Activated CD4-positive, alpha-beta T cell treated with anti-CD3 and anti-CD28 coated beads for 48 hours (primary cell): ENCODE data around the gene SHH.

Experiments
- DNase-seq: peaks from one replicate; pipeline ENCODE4 v3.0.0-alpha.2; 2020

Gene SHH

GRCh38 chr7:155790666-155791065, 21.6 kb downstream of the SHH start:
- DNase-seq = no peak

GRCh38 chr7:155789001-155789725, 23.1 kb downstream of the SHH start:
- DNase-seq = no peak

DNA sequence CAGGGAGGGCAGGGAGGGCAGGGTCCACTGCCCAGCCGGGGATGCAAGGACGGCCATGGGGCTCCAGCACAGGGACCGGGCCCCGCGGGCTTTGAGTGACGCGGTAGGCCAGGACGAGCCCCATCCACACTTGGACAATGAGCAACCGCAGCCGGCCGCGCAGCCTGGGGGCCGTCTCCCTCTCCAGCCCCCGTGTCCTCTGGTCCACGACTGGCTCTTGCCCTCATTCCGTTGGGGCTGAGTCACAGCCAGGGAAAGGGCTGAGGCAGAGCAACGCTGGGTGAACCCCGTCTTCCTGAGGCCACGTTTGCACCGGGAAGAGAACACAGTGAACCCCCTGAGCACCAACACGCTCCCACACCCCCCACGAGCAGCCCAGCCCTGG, 23.7 kb downstream of the SHH start:
- no peak for DNase-seq

DNA sequence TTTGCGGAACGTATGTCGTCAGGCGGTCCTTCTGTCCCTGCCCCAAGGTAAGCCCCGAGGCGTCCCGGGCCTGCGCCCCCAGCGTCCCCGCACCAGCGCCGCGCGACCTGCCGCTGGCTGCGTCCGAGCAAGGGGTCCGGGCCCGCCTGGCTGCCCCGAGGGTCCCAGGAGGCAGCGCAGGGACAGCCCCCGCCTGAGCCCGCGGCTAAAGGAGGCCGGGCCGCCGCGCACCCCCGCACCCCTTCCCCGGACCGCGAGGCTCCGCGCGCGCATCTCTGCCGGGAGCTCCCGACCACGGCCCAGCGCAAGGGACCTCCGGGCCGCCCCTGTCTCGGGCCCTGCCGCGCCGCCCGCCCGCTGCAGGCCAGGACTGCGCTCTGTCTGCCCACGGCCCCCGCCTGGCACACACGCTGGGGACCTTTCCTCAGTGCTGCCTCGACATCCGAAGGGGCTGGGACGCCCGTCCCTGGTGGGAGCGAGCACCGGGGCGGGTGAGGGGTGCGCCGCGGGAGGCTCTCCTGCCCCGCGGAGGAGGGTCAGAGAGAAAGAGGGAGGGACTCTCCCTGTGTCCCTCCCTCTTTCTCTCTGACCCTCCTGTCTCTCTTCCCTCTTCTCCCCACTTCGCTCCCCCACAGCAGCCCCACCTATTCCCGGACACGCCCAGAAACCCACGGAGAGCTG, 25.0 kb downstream of the SHH start:
- no peak for DNase-seq

GRCh38 chr7:155786491-155786890, 25.8 kb downstream of the SHH start:
- DNase-seq = no peak

GRCh38 chr7:155785536-155785935, 26.7 kb downstream of the SHH start:
- no peak for DNase-seq

GRCh38 chr7:155782466-155782865, 29.8 kb downstream of the SHH start:
- DNase-seq = no peak

DNA sequence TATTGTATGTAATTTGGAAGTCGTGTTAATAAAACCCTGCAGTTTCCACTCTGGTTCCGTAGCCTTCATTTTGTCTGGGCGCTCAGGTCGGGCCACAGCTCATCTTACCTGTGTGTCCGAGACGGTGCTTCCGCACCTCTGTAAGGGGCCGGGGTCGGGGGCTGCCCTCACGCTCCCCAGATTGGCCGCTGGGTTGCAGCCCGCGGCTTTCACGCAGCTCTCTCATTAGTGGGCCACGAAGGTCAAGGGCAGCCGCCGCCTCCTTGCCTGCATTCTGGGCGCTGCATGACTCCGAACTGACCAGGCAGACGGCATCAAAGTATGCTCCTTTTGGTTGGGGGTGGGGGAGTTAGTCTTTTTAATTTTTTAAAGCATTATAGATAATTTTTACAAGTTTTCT, 30.8 kb downstream of the SHH start:
- no peak for DNase-seq

DNA sequence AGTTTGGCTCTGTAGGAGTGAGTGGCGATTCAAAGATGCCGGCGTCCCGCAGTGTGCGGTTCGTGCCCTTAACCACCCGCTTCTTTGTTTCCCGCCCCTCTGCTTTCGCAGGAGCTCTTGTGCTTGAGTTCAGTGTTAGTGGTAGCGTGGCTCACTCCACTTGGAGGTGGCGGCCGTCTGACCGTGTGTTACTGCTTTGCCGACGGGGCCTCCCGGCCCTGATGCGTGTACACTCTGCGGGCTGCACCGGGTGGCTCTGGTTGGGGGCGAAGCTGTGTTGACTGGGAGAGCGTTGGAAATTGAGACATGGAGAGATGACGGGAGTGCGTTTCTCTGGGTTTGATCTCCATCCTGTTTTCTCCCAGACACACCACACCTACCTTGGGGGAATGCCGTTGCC, 31.4 kb downstream of the SHH start:
- DNase-seq = no peak

DNA sequence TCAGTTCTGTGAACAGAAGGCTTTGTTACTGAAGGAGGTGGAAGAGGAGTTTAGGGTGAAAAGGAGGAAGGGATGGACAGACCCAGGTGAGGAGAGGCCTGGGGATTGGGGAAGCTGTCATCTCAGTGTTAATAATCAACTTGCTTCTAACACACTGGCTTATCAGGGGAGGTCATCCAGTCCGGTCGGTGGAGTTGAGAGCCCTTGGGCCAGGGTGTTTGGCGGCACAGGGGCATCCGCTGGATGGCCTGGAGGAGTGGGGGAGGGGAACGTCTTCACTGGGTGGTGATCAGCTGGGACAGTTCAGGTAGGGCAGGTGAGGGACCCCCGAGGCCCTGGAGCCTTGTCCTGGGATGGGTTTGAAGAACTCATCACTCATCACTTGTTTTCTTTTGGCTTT, 33.9 kb downstream of the SHH start:
- no peak for DNase-seq

DNA sequence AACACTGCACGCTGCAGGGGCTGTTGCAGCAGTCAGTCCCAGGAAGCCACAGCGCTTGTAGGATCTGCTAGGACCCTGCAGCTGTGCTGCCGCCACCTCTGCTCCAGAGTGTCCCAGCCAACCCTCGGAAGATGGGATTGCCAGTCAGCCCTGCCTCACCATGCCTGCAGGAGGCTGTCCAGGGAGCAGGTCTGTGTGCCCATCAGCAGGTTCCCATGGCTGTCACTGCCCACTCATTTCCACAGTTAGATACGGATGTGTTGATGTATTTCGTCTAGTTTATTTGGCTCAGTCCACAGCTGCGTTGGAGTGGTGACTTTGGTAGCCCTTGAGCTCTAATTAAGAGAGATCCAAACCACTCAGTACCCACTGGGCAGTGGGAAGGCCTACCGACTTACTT, 35.7 kb downstream of the SHH start:
- DNase-seq = no peak

DNA sequence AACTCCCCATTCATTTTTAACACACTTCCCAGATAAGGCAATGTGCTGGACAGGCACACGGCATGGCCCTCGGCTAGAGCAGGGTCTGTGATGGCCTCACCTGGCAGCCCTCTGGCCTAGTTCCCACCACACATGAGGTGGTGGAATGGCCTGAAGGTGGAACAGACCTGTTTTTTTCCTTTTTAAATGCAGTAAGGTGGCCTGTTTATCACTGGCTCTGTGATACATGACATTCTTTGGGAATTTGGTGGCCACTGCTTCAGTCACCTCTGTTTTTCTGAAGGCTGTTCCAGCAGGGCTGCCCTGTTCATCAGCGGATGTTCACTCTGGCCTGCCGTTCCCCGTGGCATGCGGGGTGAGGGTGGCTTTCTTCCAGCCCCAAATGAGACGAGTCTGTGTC, 36.6 kb downstream of the SHH start:
- DNase-seq = no peak

DNA sequence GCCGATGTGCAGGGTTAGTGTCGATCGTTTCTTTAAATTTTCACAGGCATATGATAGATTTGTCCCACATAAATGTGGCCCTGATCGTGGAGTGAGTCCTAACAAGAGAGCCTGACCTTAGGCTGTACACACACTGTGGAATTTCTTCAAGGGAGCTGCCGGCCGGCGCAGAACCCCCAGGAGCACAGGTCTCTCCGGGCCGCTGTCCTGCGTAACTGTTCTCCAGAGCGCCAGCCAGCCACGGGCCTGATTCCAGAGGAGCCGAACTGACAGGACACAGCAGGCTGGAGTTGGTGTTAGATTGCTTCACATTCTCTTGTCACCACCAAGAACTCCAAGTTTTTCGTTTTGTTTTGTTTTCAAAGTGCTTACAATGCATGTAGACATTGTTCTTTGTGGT, 37.3 kb downstream of the SHH start:
- DNase-seq = no peak

- DNase-seq = no peak
Observed at GRCh38 chr7:155773531-155773930, 38.7 kb downstream of the SHH start.

DNA sequence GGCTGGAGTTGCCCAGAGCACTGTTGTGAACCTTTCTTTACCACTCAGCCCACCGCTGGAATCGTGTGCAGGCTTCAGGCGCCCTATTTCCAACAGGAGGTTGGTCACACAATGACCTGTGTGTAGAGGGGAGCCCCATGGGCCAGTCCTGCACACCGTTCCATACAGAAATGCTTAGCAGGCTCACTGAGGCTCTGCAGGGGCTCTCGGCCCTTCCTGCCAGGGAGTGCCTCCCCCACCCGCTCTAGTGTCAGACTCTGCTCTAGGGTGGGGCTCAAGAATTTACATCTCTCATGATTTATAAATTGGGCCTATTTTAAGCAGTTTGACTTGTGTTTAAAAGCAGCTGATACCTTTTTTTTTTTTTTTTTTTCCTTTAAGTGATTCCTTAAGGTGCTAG, 42.0 kb downstream of the SHH start:
- DNase-seq = no peak

DNA sequence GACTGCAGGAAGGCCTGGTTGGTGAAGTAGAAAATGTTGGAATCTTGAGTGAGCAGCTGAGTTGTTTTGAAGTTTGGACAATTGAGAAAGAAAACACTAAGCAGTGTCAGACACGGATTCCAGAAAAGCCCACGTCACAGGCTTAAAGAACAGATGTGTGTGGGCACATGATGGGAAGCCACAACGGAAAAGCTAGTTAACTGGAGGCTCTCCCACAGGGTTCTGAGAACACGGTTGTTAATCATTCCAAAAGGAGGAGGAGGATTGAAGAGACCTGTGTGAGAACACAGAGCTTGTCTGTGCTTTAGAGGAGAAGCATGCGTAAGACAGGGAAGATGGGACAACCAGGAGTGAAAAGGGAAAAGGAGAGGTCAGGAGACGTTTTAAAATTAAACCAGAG, 42.6 kb downstream of the SHH start:
- DNase-seq = no peak

GRCh38 chr7:155766966-155767916, 45.0 kb downstream of the SHH start:
- no peak for DNase-seq

GRCh38 chr7:155766386-155766785, 45.9 kb downstream of the SHH start:
- DNase-seq = no peak

GRCh38 chr7:155765458-155765857, 46.8 kb downstream of the SHH start:
- DNase-seq = no peak

- DNase-seq = peak; percentile 75
Observed at GRCh38 chr7:155764438-155764793, 47.8 kb downstream of the SHH start.

- DNase-seq = peak; percentile 72
Observed at GRCh38 chr7:155763691-155764437, 48.4 kb downstream of the SHH start.

- no peak for DNase-seq
Observed at GRCh38 chr7:155763122-155763521, 49.1 kb downstream of the SHH start.

- DNase-seq = no peak
Observed at GRCh38 chr7:155762655-155763054, 49.6 kb downstream of the SHH start.
